SJSA1 (cell line): Measurements from ENCODE around the gene NPHP4. TPM values are rescaled to one million over a fixed set of nuclear protein-coding genes. Genes with fewer than 3 reads are reported as not detected.

ENCODE experiments used
- DNase-seq, 2 experiments: peaks; one replicate each; pipeline ENCODE4 v3.0.0-alpha.2; 2015 to 2020; ENCODE audit warnings: low spot score in 2 of 2, low read depth in 1 of 2
- H3K27ac ChIP-seq: fragments of 250-450 bp; sonication (Bioruptor Pico); 2 replicates; pipeline ENCODE4 v1.5.1; 2020; ENCODE audit warnings: mild to moderate bottlenecking, moderate library complexity
- H3K27me3 ChIP-seq: fragments of 250-450 bp; sonication (Bioruptor Pico); replicated peaks from 2 replicates; pipeline ENCODE4 v1.5.1; 2020; ENCODE audit warnings: mild to moderate bottlenecking, moderate library complexity
- H3K36me3 ChIP-seq: fragments of 250-450 bp; sonication (Bioruptor Pico); 2 replicates; pipeline ENCODE4 v1.5.1; 2020; ENCODE audit warnings: mild to moderate bottlenecking
- H3K4me1 ChIP-seq: fragments of 250-450 bp; sonication (Bioruptor Pico); replicated peaks from 2 replicates; pipeline ENCODE4 v1.6.1; 2021; ENCODE audit warnings: mild to moderate bottlenecking
- H3K4me3 ChIP-seq: fragments of 250-450 bp; sonication (Bioruptor Pico); 2 replicates; pipeline ENCODE4 v1.5.1; 2020; ENCODE audit warnings: mild to moderate bottlenecking
- H3K9me3 ChIP-seq: fragments of 250-450 bp; sonication (Bioruptor Pico); replicated peaks from 2 replicates; pipeline ENCODE4 v1.5.1; 2020; ENCODE audit warnings: mild to moderate bottlenecking
- total RNA-seq: library from RNA; depleted of rRNA; stranded (reverse); fragments of >200 nt; shearing (Covaris generic); gene quantifications from 2 replicates; pipeline ENCODE4 v1.2.3, GENCODE V29; 2014

NPHP4 gene
- total RNA-seq, 1 experiment from 2014 or later, result 4.5 TPM

DNA sequence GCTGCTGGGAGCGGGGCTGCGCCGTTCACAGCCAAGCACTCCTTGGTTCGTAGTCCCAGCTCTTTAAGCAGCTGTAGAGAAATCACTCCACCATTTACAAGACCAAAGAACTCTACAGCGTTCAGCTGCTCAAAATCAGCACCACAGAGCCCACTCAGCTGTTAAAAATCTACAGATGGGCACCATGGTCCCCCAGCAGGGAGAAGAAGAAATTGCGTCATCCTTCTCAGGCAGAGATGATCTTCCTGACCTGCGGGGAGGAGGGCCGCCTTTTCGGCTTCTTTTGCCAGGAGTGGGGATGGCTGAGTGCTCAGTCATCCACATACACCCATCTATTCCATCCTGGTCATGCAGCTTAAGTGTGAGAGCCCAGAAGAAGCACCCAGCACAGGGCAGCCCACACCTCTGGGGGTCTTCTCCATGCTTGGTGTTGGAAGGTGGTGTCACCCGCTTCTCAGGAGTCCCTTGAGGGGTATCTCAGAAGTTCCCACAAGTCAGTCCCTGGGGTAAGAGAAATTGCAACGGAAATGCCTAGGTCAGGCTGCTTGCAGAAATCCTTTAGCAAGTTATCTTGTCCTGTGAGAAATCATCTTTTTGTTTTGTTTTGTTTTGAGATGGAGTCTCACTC lies 163.8 kb downstream of the NPHP4 start:
- Histone ChIP-seq H3K9me3 (no peaks in the 10 kb centered on the region), H3K4me3 (no peak overlapping the region), H3K36me3 (no peaks in the 10 kb centered on the region), H3K27me3 (0 out of 2 replicates have a peak, but pooled peaks cover 3% of the 10 kb centered on the region), H3K4me1 (no peaks in the 10 kb centered on the region), H3K27ac (no peak overlapping the region)
- no peak for DNase-seq

DNA sequence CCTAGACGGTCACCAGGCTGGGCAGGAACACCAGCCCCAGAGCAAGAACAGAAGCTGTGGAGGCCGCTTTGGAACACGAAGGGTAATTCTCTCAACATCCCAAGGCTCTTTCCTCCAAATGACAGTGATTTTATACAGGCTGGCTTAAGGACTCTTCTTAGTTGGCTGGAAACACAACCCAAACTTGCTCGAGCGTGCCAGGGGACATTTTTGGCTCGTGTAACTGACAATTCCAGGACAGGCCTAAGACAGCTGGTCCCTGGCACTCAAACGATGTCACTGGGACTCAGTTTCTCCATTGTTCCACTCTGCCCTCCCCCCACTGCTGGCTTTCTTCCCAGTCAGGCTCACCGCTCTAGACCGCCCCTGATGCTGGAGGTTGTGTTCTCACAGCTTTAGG lies 164.7 kb downstream of the NPHP4 start:
- no peaks in the 10 kb centered on the region for H3K36me3 ChIP-seq
- H3K4me3 ChIP-seq, result no peak overlapping the region
- DNase-seq, result no peak
- 0 out of 2 replicates have a peak, but pooled peaks cover 3% of the 10 kb centered on the region for H3K27me3 ChIP-seq
- H3K4me1 ChIP-seq, result no peaks in the 10 kb centered on the region
- no peaks in the 10 kb centered on the region for H3K9me3 ChIP-seq
- H3K27ac ChIP-seq, result no peak overlapping the region

DNA sequence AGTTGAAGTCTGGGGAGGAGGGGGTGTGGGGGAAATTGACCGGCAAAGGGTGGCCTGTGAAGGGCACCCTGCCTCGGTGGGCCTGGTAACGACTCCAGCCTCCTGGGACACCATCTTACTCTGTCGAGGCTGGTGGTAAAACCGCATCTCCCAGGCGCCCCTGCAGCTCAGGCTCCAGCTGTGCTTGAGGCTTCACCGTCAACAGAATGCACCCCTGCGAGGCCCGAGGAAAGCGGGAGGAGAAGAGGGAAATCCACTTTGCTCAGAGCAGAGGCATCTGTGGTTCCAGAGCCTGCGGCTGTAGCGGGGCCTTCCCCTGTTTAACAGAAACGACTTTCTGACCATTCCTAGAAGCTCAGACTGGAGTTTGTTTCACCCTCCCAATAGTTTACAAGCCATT lies 165.6 kb downstream of the NPHP4 start:
- H3K36me3 ChIP-seq, result no peaks in the 10 kb centered on the region
- no peaks in the 10 kb centered on the region for H3K4me1 ChIP-seq
- H3K27ac ChIP-seq, result no peak overlapping the region
- DNase-seq, result no peak
- H3K27me3 ChIP-seq, result 0 out of 2 replicates have a peak, but pooled peaks cover 3% of the 10 kb centered on the region
- H3K4me3 ChIP-seq, result no peak overlapping the region
- no peaks in the 10 kb centered on the region for H3K9me3 ChIP-seq

GRCh38 chr1:5822726-5823125 lies 169.5 kb downstream of the NPHP4 start:
- DNase-seq, result no peak
- H3K27me3 ChIP-seq, result 0 out of 2 replicates have a peak, but pooled peaks cover under 1% of the 10 kb centered on the region
- H3K4me1 ChIP-seq, result no peaks in the 10 kb centered on the region
- no peak overlapping the region for H3K4me3 ChIP-seq
- H3K9me3 ChIP-seq, result no peaks in the 10 kb centered on the region
- H3K36me3 ChIP-seq, result no peaks in the 10 kb centered on the region
- no peak overlapping the region for H3K27ac ChIP-seq

DNA sequence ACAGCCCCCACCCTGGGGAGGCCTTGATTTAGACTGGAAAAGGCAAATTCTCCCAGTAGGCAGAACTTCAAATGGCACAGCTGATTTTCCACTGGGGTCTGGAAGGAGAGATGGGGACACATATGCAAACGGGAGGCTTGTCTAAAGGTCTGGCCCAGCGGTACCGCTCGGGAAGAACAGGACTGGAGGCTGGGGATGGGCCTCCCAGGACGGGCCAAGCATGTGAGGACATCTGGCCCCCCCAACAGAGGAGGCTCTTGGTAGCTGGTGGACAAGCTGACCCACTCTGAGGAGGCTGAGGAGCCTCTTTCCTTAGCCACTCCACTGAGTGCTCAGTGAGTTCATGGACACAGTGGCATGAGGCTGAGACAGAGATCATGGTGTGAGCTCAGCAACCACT lies 170.0 kb downstream of the NPHP4 start:
- Histone ChIP-seq H3K27me3 (no peaks in the 10 kb centered on the region), H3K36me3 (no peaks in the 10 kb centered on the region), H3K27ac (no peak overlapping the region), H3K4me1 (no peaks in the 10 kb centered on the region), H3K9me3 (no peaks in the 10 kb centered on the region), H3K4me3 (no peak overlapping the region)
- no peak for DNase-seq

DNA sequence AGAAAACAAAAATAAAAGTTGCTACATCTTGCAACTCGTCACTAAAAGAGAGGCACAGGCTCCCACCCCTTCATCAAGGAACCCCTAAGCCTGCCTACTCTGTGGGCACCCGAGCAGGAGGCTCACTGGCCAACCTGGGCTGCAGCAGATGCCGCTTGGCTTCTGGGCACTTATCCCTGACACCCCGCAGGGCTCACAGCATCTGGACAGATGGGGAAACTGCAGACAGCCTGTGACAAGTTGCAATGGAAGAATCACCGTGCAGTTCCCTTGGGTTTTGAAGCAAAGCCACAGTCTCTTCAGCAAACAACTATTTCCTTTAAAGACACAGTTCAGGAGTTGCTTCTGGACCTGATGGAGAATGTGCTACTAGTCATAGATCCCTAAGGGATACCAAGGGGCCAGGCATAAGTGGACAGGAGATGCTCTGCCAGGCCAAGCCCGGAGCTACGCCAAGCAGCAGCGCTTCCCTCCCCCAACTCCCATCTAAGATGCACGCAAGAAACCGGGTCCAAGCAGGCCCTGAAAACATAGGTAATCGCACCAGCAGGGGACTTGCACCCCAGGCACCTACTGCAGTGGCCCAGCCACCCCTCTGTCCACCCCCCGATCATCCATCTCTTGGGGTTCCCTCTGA lies 170.6 kb downstream of the NPHP4 start:
- no peaks in the 10 kb centered on the region for H3K36me3 ChIP-seq
- H3K27me3 ChIP-seq, result no peaks in the 10 kb centered on the region
- H3K9me3 ChIP-seq, result no peaks in the 10 kb centered on the region
- no peak overlapping the region for H3K27ac ChIP-seq
- no peak for DNase-seq
- no peaks in the 10 kb centered on the region for H3K4me1 ChIP-seq
- no peak overlapping the region for H3K4me3 ChIP-seq

GRCh38 chr1:5820026-5820421 lies 172.2 kb downstream of the NPHP4 start:
- no peaks in the 10 kb centered on the region for H3K9me3 ChIP-seq
- H3K36me3 ChIP-seq, result no peaks in the 10 kb centered on the region
- H3K4me1 ChIP-seq, result no peaks in the 10 kb centered on the region
- no peak for DNase-seq
- no peaks in the 10 kb centered on the region for H3K27me3 ChIP-seq
- no peak overlapping the region for H3K27ac ChIP-seq
- H3K4me3 ChIP-seq, result no peak overlapping the region

DNA sequence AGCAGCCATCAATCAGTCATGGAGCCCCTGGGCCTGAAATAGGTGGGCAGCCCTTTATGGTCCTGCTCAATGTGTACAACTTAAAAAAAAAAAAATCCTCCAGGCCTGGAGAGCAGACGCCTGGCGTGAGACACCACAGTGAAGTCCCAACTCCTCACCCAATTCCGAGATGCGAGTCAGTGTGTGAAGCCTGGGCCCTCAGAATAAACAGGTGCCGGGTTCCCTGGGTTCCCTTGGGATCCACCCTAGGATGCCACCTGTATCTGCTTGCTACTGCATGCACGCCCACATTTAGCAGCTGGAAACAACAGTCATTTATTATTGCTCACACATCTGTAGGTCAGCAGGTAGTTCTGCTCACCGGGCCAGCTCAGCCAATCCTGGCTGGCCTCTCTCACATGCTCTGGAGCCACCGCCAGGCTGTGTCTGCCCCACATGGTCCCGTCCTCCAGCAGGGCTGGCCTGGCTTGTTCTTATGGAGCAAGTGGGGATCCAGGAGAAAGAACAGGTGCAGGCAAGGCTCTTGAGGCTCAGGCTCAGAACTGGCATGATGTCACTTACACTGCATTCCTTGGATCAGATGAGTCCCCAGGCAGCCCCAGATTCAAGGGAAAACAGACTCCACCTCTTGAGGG lies 172.7 kb downstream of the NPHP4 start:
- H3K4me1 ChIP-seq, result no peaks in the 10 kb centered on the region
- no peaks in the 10 kb centered on the region for H3K27me3 ChIP-seq
- DNase-seq, result no peak
- H3K27ac ChIP-seq, result no peak overlapping the region
- H3K9me3 ChIP-seq, result no peaks in the 10 kb centered on the region
- no peak overlapping the region for H3K4me3 ChIP-seq
- H3K36me3 ChIP-seq, result no peaks in the 10 kb centered on the region

DNA sequence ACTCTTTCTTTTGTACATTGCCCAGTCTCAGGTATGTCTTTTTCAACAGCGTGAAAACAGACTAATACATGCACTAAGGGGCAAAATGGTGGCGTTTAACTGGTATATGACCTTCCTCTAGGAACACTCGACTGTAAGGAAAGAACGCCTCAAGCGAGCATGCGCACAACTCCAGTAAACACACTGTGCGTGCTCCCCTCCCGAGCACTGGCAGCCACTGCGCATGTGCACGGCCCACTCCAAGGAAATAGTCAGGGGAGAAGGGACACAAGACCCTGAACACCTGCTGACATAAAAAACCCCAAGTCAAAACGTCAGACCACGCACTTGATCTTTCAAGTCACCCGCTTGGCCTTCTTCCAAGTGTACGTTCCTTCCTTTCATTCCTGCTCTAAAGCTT lies 173.5 kb downstream of the NPHP4 start:
- Histone ChIP-seq H3K36me3 (no peaks in the 10 kb centered on the region), H3K4me1 (no peaks in the 10 kb centered on the region), H3K27ac (no peak overlapping the region), H3K27me3 (no peaks in the 10 kb centered on the region), H3K9me3 (no peaks in the 10 kb centered on the region), H3K4me3 (no peak overlapping the region)
- DNase-seq, result no peak

DNA sequence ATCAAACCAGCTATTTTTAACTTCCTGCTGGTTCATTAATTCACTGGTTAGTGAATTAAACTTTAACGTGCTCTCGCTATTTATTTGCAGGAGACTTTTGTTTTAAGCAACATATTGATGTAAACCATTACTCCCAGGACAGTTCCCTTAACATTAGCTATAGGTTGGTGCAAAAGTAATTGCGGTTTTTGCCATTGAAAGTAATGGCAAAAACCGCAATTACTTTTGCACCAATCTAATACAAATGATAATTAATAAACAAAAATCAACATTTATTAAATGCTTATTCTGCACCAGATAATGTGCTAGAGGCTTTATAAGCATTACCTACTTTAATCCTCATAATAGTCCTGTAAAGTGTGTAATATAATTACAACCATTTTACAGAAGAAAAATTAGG lies 176.5 kb downstream of the NPHP4 start:
- no peak for DNase-seq
- no peaks in the 10 kb centered on the region for H3K4me1 ChIP-seq
- no peaks in the 10 kb centered on the region; the same call in 1 of the 2 replicates for H3K27me3 ChIP-seq
- H3K27ac ChIP-seq, result no peak overlapping the region
- H3K4me3 ChIP-seq, result no peak overlapping the region
- no peaks in the 10 kb centered on the region for H3K9me3 ChIP-seq
- H3K36me3 ChIP-seq, result no peaks in the 10 kb centered on the region

DNA sequence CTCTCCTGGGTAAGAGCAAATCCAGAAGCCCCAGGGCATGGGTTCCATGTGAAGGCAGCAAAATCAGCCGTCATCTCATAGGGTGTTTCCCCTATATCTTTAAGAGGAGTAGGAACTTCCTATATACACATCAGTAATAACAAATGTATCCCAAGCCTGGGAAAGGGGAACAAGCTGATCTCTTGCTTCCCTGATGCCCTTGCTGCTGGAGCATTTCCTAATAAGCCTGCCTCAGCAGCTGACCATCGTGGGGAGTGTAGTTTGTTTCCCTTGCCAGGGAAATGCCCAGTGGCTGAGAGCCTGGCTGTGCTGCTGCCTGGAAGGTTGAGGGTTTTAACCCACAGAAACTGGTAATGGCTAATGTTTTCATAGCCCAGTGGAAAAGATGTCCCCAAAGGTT lies 177.0 kb downstream of the NPHP4 start:
- DNase-seq, result no peak
- Histone ChIP-seq H3K9me3 (no peaks in the 10 kb centered on the region), H3K4me1 (no peaks in the 10 kb centered on the region), H3K27ac (no peak overlapping the region), H3K27me3 (no peaks in the 10 kb centered on the region; the same call in 1 of the 2 replicates), H3K36me3 (no peaks in the 10 kb centered on the region), H3K4me3 (no peak overlapping the region)

GRCh38 chr1:5814046-5814619 lies 178.1 kb downstream of the NPHP4 start:
- no peak overlapping the region for H3K27ac ChIP-seq
- H3K9me3 ChIP-seq, result no peaks in the 10 kb centered on the region
- no peak overlapping the region for H3K4me3 ChIP-seq
- DNase-seq, result no peak
- no peaks in the 10 kb centered on the region for H3K36me3 ChIP-seq
- H3K27me3 ChIP-seq, result no peaks in the 10 kb centered on the region; the same call in 1 of the 2 replicates
- no peaks in the 10 kb centered on the region for H3K4me1 ChIP-seq

DNA sequence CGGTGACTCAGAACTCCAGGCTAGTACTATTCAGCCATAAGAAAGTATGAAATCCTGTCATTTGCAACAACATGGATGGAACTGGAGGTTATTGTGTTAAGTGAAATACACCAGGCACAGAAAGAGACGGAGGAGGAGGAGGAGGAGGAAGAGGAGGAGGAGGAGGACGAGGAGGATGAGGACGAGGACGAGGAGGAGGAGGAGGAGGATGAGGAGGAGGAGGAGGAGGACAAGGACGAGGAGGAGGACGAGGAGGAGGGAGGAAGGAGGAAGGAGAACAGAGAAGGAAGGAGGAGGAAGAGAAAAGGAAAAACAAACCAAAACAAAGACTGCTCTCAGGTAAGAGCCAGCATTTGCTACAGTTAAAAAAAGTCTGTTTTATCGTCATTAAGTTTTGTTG lies 178.7 kb downstream of the NPHP4 start:
- Histone ChIP-seq H3K27ac (no peak overlapping the region), H3K27me3 (no peaks in the 10 kb centered on the region; the same call in 1 of the 2 replicates), H3K4me1 (no peaks in the 10 kb centered on the region), H3K9me3 (no peaks in the 10 kb centered on the region), H3K4me3 (no peak overlapping the region), H3K36me3 (no peaks in the 10 kb centered on the region)
- no peak for DNase-seq
